HG03460 (cell line): ENCODE results near the gene NMNAT2.
"Not testable (repeated sequence)": the region's sequence is repeated elsewhere in the genome, so short reads cannot be mapped to it uniquely, and the experiment has no call there.

ENCODE experiments used
- ATAC-seq: cut with Tn5 transposase; IDR thresholded peaks from one replicate; pipeline ENCODE4 v1.9.1; 2021; ENCODE audit not compliant: unreplicated experiment

NMNAT2 gene

DNA sequence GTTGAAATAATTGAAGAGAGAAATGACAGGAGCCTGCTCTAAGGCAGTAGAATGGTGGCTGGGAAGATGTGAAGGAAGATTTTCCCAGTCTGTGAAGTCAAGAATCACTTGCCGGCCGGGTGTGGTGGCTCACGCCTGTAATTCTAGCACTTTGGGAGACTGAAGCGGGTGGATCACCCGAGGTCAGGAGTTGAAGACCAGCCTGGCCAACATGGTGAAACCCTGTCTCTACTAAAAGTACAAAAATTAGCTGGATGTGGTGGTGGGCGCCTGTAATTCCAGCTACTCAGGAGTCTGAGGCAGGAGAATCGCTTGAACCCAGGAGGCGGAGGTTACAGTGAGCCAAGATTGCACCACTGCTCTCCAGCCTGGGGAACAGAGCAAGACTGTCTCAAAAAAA lies 177.3 kb downstream of the NMNAT2 start:
- ATAC-seq, result not testable (repeated sequence)

DNA sequence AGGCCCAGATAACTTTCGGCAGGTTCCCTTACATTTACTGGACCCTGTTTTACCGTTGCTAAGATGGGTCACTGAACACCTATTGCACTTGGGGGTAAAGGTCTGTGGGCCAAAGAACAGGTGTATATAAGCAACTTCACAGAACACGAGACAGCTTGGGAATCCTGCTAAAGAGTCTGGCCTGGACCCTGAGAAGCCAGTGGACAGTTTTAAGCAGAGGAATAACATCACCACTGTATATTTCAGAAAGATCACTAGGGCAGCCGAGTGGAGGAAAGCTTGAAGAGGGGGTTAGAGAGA lies 177.7 kb downstream of the NMNAT2 start:
- no peak for ATAC-seq

DNA sequence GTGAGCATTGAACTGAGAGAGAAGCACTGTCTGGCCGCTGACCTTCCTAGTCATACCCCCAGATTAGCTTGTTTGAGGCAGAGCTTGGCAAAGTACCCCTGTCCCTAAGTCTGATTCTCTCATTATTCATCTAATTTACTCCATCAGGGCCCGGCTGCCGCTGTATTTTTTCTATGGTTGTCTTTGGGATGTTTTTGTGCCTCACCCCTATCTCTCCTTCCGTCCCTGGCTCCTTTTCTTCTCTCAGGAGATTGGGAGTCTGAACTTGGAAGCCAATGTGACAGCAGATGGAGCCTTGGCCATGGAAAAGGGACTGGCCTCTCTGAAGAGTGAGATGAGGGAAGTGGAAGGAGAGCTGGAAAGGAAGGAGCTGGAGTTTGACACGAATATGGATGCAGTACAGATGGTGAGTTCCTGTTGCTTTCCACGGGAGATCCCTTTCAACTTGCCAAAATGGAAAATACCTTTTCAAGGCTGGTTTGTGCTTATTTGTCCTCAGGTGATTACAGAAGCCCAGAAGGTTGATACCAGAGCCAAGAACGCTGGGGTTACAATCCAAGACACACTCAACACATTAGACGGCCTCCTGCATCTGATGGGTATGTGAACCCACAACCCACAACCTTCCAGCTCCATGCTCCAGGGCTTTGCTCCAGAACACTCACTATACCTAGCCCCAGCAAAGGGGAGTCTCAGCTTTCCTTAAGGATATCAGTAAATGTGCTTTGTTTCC lies 178.2 kb downstream of the NMNAT2 start:
- ATAC-seq, result no peak

DNA sequence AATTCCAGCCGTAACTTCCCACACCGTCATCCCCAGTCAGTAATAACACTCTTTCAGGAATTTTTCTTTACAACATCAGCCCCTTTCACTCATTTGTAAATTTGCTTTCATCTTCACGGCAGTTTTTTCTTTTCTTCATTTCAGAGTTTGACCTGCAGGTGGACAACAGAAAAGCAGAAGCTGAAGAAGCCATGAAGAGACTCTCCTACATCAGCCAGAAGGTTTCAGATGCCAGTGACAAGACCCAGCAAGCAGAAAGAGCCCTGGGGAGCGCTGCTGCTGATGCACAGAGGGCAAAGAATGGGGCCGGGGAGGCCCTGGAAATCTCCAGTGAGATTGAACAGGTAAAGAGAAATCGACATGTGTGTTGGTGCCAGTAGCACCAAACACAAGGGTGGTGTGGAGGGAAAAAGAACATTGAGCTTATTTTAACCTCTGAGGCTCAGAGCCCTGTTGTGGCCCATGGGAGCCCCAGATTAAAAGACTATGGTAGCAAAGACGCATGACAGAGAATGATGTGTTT lies 178.9 kb downstream of the NMNAT2 start:
- no peak for ATAC-seq

DNA sequence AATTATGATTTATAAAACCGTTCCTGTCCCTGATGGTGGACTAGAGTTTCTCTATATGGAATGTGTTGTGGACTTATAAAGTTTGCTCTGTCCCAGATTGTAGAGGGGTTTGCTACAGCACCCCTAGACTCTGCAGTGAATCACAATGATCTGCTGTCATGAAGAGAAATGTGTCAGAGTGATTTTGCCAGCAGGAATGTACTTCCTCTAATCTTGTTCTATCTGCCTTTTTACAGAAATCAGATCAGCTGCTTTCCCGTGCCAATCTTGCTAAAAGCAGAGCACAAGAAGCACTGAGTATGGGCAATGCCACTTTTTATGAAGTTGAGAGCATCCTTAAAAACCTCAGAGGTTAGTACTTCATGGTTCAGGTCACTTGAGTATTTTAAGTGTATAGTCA lies 180.1 kb downstream of the NMNAT2 start:
- ATAC-seq, result no peak

DNA sequence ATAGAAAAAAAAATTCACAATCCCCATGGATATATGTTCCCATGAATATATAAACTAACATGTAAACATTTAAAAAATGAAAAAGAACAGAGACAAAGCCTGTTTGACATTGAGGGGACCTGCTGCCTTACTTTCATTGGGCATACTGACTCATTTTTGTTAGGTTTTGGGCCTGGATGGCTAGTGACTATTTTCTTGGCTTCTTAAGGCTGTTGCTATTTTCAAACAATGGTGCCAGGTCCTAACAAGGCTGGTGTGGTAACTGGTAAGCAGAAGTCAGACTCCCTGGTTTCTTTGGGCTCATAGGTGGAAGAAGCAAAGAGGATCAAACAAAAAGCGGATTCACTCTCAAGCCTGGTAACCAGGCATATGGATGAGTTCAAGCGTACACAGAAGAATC lies 181.1 kb downstream of the NMNAT2 start:
- no peak for ATAC-seq

DNA sequence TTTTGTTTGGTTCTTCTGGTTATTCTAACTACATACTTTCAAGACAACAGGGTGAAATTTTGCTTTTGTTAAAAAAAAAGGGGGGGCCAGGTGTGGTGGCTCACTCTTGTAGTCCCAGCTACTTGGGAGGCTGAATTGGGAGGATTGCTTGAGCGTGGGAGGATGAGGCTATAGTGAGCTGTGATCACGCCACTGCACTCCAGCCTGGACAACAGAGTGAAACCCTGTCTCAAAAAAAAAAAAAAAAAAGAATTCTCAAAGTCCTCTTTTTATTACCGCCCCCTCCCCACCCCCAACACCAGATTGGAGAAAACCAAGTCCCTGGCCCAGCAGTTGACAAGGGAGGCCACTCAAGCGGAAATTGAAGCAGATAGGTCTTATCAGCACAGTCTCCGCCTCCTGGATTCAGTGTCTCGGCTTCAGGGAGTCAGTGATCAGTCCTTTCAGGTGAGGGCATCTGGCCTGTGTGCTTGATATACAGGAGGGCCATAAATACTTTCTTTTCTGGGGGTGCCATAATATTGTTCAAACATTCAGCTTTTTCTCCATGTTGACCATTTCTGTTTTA lies 181.9 kb downstream of the NMNAT2 start:
- no peak for ATAC-seq

DNA sequence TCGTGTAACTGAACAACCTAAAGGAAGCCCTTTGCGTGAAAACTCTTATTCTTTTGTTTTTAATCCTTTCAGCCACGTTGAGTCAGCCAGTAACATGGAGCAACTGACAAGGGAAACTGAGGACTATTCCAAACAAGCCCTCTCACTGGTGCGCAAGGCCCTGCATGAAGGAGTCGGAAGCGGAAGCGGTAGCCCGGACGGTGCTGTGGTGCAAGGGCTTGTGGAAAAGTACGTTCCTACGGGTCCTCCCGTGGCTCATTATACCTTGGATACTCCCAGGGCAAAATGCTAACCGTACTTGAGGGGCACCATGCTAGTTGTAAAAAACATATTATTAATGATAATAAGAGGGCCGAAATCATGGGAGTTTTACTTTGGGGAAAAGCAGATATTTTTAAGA lies 182.7 kb downstream of the NMNAT2 start:
- no peak for ATAC-seq

DNA sequence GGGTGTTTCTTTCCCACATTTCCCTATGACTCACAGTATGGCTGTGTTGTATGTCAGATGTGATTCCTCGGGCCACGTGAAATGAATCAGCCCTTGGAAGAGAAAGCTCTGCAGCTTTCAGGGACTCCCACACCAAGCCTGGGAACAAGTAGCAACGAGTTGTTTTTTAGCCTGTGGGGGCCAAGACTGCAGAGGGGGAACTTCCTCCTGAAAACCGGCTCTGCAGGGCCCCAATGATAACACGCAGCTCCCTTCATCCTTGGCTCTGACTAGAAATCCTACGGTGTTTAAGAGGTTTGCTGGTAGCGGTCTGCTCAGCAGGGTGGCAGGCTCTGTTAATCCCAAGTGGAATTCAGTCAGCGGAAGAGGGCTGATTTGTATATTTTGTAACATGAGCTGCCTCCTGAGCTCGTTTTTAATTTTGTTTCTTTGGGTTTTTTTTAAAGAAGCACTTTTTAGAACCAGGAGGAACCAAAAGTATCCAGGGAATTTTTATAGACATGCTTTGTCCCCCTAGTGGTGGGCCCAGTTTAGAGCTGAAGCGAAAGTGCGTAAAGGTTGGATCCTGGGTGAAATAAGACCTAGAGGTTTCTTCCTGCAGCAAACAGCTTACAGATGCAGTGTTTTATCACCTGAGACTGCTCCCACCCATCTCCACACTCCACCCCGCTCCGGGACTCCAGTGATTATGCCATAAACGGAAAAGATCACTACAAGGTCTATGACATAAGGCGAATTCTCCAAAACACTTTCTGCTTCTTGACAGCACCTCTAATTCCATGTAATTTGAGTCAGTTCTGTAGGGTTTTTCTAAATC lies 183.3 kb downstream of the NMNAT2 start:
- ATAC-seq, result no peak

DNA sequence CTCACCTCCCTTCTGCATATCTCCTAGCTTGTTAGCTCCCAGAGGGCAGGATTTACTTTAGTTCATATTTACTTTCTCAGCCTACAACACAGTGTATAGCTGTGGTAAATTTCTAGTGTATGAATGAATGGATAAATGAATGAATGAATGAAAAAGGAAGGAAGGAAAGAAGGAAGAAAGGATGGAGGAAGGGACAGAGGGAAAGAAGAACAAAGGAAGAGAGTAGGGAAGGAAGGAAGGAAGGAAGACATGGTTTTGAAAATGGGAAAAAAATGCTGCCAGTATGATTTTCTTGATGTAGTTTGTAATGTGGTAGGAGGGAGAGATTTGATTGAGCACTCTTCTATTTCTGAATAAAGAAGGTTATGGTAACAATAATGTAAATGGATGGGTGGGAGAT lies 185.1 kb downstream of the NMNAT2 start:
- no peak for ATAC-seq

DNA sequence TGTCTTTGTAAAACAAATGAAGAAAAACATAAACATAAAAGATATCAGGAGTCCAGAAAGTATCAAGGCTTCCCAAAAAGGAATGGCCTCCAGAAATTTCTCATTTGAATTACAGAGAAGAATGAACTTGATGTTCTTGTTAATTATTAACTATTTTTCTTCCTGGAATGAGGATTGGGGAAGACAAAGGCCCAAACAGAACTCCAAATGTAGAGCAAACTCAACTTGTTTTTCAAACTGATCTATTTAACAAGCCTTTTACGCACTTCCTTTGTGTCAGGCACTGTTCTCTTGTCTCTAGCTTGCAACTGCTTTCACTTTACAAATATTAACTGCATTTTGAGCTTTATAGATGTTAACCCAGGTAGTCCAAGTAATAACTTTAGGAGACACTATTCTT lies 186.6 kb downstream of the NMNAT2 start:
- no peak for ATAC-seq

DNA sequence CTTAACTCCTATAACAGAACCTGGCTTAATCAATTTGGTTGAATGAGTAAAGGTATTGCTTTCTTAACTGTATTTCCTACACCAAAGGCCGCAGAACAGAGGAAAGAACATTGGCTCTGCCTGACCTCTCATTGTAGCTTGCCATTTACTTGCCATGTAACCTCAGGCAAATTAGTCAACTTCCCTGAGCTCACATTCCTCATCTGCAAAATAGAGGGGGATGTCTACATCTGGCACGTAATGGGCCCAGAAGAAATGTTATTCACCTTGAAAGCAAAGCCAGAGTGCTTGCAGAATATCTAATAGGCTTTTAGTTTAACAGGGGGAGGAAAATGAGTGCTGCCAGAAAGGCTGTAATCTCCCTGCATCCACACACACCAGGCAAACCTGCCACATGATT lies 187.8 kb downstream of the NMNAT2 start:
- ATAC-seq, result no peak

DNA sequence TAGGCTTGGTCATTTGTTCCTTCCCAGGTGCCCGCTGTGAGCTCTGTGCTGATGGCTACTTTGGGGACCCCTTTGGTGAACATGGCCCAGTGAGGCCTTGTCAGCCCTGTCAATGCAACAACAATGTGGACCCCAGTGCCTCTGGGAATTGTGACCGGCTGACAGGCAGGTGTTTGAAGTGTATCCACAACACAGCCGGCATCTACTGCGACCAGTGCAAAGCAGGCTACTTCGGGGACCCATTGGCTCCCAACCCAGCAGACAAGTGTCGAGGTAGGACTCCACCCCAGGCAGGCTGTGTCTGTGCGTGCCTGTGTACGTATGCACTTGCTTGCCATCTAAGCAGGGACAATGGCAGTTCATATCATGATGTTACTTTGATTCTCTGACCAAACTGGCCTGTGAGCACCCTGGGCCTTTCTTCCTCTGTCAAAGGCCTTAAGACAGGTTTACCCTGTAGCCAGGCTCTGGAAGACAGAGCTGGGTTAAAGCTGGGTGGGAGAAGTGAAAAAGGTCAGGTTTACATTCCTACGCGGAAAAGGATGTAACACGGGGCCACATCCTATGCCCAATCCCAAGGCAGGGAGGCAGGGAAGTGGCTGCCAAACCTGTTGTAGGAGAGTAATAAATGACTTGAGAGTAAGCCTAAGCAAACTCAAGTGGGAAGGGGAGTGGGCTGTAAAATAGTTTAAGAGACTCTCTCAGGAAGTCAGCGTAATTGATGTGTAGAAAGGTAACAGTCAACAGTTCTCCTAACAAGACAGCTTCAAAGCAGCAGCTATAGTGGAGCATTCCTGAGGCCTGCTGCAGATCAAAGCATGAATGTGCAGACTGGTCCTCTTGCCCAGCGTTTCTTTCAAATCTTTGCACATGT lies 189.6 kb downstream of the NMNAT2 start:
- ATAC-seq, result no peak

DNA sequence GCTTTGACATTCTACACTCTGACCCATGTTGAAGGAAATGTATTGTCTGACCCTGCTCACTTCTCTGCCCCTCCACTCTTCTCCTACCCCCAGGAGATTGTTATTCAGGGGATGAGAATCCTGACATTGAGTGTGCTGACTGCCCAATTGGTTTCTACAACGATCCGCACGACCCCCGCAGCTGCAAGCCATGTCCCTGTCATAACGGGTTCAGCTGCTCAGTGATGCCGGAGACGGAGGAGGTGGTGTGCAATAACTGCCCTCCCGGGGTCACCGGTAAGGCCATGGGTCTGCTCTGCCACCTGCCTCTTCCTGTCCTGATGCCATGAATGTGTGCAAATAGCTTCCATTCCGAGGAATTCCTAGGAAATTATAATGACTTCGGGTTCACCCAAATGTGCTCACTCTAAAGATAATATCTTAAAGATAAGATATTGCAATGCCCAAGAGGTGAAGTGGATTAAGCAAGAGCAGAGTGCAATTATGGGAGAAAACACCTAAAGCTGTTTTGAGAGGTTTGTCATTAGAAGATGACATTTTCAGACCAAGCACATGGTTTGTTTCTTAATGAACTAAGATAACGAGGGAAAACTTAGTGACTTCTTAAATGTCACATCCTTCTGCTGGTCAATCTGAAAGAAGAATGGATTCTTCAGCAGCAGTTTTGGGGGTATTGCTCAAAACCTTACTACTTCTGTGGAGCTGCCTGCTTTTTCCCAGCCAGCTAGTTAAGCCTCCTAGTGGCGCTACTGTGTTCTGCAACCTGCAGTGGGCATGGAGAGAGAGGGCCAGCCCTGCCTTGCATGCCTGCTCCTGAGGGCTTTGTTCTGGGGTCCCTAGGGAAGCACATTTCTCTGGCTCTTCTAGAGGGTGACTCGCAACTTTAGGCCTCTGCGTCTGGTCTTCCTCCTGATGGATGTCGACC lies 190.5 kb downstream of the NMNAT2 start:
- peak; percentile 69 for ATAC-seq

DNA sequence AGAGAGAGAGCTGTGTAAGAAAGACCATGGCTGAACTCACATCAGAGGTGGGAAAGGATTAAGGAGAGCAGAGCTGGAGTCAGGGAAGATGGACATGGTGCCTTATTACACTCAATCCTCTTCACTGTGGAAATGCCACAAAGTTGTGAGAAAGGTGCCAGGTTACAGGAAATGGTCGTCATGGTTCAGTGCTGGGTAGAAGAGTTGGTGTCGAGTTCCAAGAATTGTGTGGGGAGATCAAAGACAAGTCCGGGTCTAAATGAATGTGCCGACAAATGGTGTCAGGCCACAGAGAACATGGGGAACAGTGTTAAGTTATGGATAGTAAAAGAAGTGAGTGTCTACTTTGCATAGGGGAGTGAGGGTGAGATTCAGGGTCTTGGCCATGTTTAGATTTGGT lies 191.2 kb downstream of the NMNAT2 start:
- ATAC-seq, result no peak

DNA sequence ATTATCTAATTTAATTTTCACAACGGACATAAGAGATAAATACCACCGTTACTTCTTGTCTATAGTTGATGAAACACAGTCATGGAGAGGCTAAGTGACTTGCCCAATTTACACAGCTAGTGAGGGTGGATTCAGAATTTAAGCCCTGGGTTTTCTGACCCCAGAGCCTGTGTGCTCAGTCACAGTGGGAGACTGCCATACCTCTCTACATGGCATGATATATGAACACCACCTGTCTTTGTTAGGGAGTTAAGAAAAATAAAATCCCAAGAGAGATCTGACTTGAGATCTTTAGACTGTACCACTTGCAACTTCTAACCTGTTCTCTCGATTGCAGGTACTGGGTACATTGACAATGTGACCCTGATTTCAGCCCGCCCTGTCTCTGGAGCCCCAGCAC lies 191.8 kb downstream of the NMNAT2 start:
- no peak for ATAC-seq

DNA sequence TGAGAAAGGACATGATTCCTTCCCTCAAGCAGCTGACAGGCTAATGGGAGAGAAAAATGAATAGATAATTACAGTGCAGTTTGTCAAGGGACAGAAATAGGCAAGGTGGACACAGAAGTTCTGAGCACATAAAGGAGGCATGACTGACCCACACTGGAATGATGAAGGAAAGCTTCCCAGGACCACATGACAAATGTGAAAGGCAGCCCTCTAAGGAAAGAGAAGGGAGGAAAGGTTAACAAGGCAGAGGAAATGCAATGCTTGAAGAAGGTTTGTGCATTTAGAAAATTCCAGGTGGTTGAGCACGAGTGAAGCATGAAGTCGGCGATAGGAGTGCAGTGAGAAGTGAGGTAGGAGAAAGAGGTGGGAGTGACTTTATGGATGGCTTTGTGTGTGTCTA lies 194.7 kb downstream of the NMNAT2 start:
- no peak for ATAC-seq

DNA sequence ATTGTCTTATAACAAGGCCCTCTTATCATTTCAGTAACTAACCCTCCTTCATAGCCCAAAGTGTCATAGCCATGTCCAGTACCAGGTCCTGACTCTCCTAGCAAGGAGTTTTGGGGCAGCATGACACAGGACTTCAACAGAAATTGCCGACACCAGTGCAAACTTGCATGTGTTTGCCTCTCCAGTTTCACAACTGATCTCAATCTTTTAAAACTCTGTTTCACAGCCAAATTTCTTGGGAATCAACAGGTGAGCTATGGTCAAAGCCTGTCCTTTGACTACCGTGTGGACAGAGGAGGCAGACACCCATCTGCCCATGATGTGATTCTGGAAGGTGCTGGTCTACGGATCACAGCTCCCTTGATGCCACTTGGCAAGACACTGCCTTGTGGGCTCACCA lies 195.3 kb downstream of the NMNAT2 start:
- ATAC-seq, result no peak

DNA sequence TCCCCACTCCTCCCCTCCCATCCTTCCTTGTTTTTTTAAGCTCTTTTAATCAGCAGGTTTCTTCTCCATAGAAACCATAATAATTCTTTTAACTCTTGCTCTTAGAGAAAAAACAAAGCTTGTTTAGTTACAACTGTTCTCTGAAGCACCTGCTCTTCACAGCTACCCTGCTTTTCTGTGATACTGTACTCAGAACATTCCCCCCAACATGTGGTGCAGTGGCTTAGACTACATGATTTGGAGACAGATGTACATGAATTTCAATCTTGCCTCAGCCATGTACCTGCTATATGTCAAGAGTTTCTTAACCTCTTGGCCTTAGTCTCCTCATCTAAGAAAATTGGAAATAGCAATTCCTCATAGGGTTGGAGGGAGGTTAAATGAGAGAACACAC lies 198.6 kb downstream of the NMNAT2 start:
- ATAC-seq, result no peak

DNA sequence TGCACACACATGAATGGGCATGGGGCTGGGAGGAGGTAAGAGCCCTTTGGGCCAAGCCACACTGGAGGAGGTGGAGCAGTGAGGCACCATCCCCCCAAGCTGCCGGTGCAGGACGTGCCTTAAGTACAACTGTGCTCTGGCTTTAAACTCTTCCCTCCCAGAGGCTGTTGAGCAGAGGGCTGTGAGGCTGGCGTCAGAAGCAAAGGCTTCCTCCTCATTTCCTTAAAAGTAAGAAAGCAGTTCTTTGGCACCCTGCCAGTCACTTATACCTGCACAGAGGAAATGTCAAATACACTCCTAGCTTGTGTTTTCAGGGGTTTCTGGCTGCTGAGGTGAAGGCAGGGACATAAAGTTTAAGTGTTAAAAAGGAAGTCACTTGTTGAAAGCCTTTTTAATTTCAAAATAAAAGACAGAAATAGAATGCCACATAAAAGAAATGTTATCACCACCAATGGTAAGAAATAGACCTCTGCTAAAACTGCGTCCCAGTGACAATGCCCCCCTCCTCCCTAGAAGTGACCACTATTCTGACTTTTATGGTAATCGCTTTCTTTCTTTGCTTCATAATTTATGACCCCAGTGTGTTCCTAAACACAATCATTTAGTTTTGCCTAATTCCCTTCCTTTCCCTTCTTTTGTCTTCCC lies 199.1 kb downstream of the NMNAT2 start:
- no peak for ATAC-seq
